GM12878 (cell line): ENCODE measurements around the gene NPC2. TPM values are rescaled to one million over a fixed set of nuclear protein-coding genes. Genes with fewer than 3 reads are reported as not detected.

Experiments used
- ATAC-seq: fragments of 200-7000 bp; cut with Tn5 transposase; 3 replicates; pipeline ENCODE4 v1.9.1; 2020; ENCODE audit warnings: mild to moderate bottlenecking, moderate library complexity
- BruUV-seq: library from RNA; stranded (reverse); fragments of 400-500 nt; replicated peaks from 2 replicates; lab custom pipeline; 2021; lab: Mats Ljungman, UMichigan
- CTCF ChIA-PET: fragments of 300-600 bp; sonication (Branson Sonifier 250); formaldehyde crosslinking; extraction: SDS; loops from one replicate; lab custom pipeline; 2021; ENCODE audit warnings: inconsistent platforms; lab: Yijun Ruan, JAX
- POLR2A ChIA-PET: fragments of 350-600 bp; formaldehyde crosslinking; extraction: SDS; loops from one replicate; lab custom pipeline; 2021; ENCODE audit warnings: inconsistent platforms; lab: Charles Lee
- RAD21 ChIA-PET: fragments of 300-600 bp; sonication (Branson Sonifier 250); formaldehyde crosslinking; loops from one replicate; lab custom pipeline; 2023; ENCODE audit warnings: antibody characterized with exemption; ENCODE audit not compliant: unreplicated experiment; lab: Charles Lee
- SMC1A ChIA-PET: fragments of 300-600 bp; sonication (Branson Sonifier 250); formaldehyde crosslinking; loops from one replicate; lab custom pipeline; 2023; ENCODE audit not compliant: unreplicated experiment, uncharacterized antibody; lab: Charles Lee
- DNase-seq: peaks from one replicate; pipeline ENCODE4 v3.0.0-alpha.2; 2011; ENCODE audit warnings: low read depth, low spot score
- FAIRE-seq: peaks from 3 replicates; lab custom pipeline; 2011; peaks lifted over from hg19 to GRCh38; lab: Jason Lieb, UNC
- H2AFZ ChIP-seq: 2 replicates; pipeline ENCODE4 v1.6.0; 2011; ENCODE audit warnings: low read depth, low read length, control low read depth; ENCODE audit not compliant: control insufficient read depth
- H3K27ac ChIP-seq: 2 replicates; pipeline ENCODE4 v1.5.1; 2011; ENCODE audit warnings: control low read depth; ENCODE audit not compliant: control insufficient read depth, insufficient read depth
- H3K27me3 ChIP-seq, 2 experiments: replicated peaks in 1 of 2; 2 replicates each; pipeline versions ENCODE4 v1.6.0 to v1.6.1; 2011; ENCODE audit warnings: low read length in 1 of 2; ENCODE audit not compliant: control insufficient read depth in 2 of 2, insufficient read depth in 2 of 2
- H3K36me3 ChIP-seq, 2 experiments: 2 replicates each; pipeline ENCODE4 v1.5.1; 2011; ENCODE audit warnings: low read length in 1 of 2; ENCODE audit not compliant: control insufficient read depth in 2 of 2, insufficient read depth in 2 of 2
- H3K4me1 ChIP-seq: 2 replicates; pipeline ENCODE4 v1.6.1; 2011; ENCODE audit warnings: mild to moderate bottlenecking, low read length, moderate library complexity, mixed read lengths; ENCODE audit not compliant: control insufficient read depth, insufficient read depth
- H3K4me2 ChIP-seq: 2 replicates; pipeline ENCODE4 v1.6.0; 2011; ENCODE audit warnings: control low read depth; ENCODE audit not compliant: control insufficient read depth, insufficient read depth
- H3K4me3 ChIP-seq: fragments of 200-600 bp; sonication (generic); 2 replicates; pipeline ENCODE4 v1.5.1; 2016
- H3K79me2 ChIP-seq: 2 replicates; pipeline ENCODE4 v1.6.0; 2011; ENCODE audit warnings: low read length; ENCODE audit not compliant: control insufficient read depth, insufficient read depth
- H3K9ac ChIP-seq: 2 replicates; pipeline ENCODE4 v1.8.0; 2011; ENCODE audit warnings: low read length, control low read depth, mixed read lengths; ENCODE audit not compliant: control insufficient read depth, insufficient read depth
- H3K9me3 ChIP-seq: replicated peaks from 3 replicates; pipeline ENCODE4 v1.5.1; 2011; ENCODE audit warnings: mild to moderate bottlenecking, low read length; ENCODE audit not compliant: control insufficient read depth, insufficient read depth
- H4K20me1 ChIP-seq: 2 replicates; pipeline ENCODE4 v1.6.0; 2011; ENCODE audit not compliant: control insufficient read depth, insufficient read depth
- BCL11A ChIP-seq: IDR thresholded peaks from 2 replicates; pipeline ENCODE4 v1.6.1; 2011; ENCODE audit warnings: low read depth, low read length
- EGR1 ChIP-seq, 2 experiments: IDR thresholded peaks; 1 replicate in 1 of 2; 2 replicates in 1 of 2; pipeline ENCODE4 v1.6.1; 2011 to 2012; ENCODE audit warnings: low read depth in 2 of 2, low read length in 2 of 2, borderline replicate concordance in 1 of 2, mild to moderate bottlenecking in 1 of 2, moderate library complexity in 1 of 2
- FOXK2 ChIP-seq: fragments of 450-650 bp; IDR thresholded peaks from 2 replicates; pipeline ENCODE4 v1.6.1; 2017; ENCODE audit warnings: mild to moderate bottlenecking, moderate library complexity
- JUND ChIP-seq: IDR thresholded peaks from 2 replicates; pipeline ENCODE4 v1.6.1; 2012; ENCODE audit warnings: low read depth, mild to moderate bottlenecking, low read length, improper control_type of control experiment, moderate library complexity
- LARP7 ChIP-seq: fragments of 450-650 bp; IDR thresholded peaks from 2 replicates; pipeline ENCODE4 v1.6.1; 2017; ENCODE audit warnings: mild to moderate bottlenecking
- MEF2A ChIP-seq: IDR thresholded peaks from 2 replicates; pipeline ENCODE4 v1.6.1; 2011; ENCODE audit warnings: low read depth, mild to moderate bottlenecking, low read length, moderate library complexity; ENCODE audit not compliant: insufficient read depth
- NR2C2 ChIP-seq: IDR thresholded peaks from 2 replicates; pipeline ENCODE4 v1.6.1; 2011; ENCODE audit warnings: borderline replicate concordance, low read depth; ENCODE audit not compliant: control insufficient read depth, insufficient read length
- RAD51 ChIP-seq: fragments of 450-650 bp; IDR thresholded peaks from 2 replicates; pipeline ENCODE4 v1.6.1; 2016; ENCODE audit warnings: moderate library complexity, mild to moderate bottlenecking, inconsistent platforms
- SKIL ChIP-seq: fragments of 450-650 bp; IDR thresholded peaks from 2 replicates; pipeline ENCODE4 v1.6.1; 2017; ENCODE audit warnings: mild to moderate bottlenecking, low read depth, inconsistent platforms; ENCODE audit not compliant: poor library complexity, severe bottlenecking
- STAT1 ChIP-seq: fragments of 450-650 bp; conservative IDR thresholded peaks from 2 replicates; pipeline ENCODE4 v1.6.1; 2014; ENCODE audit warnings: antibody characterized with exemption, mild to moderate bottlenecking
- WGBS: methylation state at CpG from one replicate; pipeline ENCODE4 v1.1.6; 2016; ENCODE audit warnings: low lambda C conversion rate; ENCODE audit not compliant: insufficient replicate concordance, insufficient coverage; ENCODE audit errors: missing lambda C conversion rate; 5-methylcytosine and 5-hydroxymethylcytosine counted together
- in situ Hi-C: fragments of 300-500 bp; cut with MboI; formaldehyde crosslinking; loops from 9 replicates; pipeline ENCODE4 v1.14.3; 2018; ENCODE audit warnings: mixed read lengths
- intact Hi-C: fragments of 100-400 bp; cut with micrococcal nuclease; formaldehyde crosslinking; loops from one replicate; pipeline ENCODE4 v1.14.2; 2022; ENCODE audit not compliant: unreplicated experiment
- polyA plus RNA-seq, 11 experiments: library from polyadenylated mRNA; depleted of rRNA in 4 of 11; unstranded in 6 of 11; stranded (reverse) in 5 of 11; fragments of >200 nt; fragmentation: Nextera tagmentation in 4 of 11; fragmentation: Illumina TruSeq in 1 of 11; extraction: Ambion mirVana in 4 of 11; extraction: Trizol in 1 of 11; gene quantifications; 1 replicate in 1 of 11; 2 replicates in 10 of 11; pipeline versions ENCODE4 v1.2.1 to v1.2.3, GENCODE V29; 2011 to 2016; ENCODE audit warnings: inconsistent platforms in 2 of 11, missing spikeins in 2 of 11, low read depth in 1 of 11
- total RNA-seq, 4 experiments: library from RNA; depleted of rRNA in 3 of 4; stranded (reverse); fragments of >200 nt in 3 of 4; fragmentation: Illumina TruSeq in 1 of 4; extraction: Trizol in 1 of 4; gene quantifications; 2 replicates each; pipeline versions ENCODE4 v1.2.1 to v1.2.3, GENCODE V29; 2013 to 2021

Gene NPC2
- total and polyA plus RNA-seq, 10 of the 15 experiments (the other 5 are each of a cell fraction or from before 2014, with no cell fraction given) = 29.5 to 109 (median 59.1) TPM

DNA sequence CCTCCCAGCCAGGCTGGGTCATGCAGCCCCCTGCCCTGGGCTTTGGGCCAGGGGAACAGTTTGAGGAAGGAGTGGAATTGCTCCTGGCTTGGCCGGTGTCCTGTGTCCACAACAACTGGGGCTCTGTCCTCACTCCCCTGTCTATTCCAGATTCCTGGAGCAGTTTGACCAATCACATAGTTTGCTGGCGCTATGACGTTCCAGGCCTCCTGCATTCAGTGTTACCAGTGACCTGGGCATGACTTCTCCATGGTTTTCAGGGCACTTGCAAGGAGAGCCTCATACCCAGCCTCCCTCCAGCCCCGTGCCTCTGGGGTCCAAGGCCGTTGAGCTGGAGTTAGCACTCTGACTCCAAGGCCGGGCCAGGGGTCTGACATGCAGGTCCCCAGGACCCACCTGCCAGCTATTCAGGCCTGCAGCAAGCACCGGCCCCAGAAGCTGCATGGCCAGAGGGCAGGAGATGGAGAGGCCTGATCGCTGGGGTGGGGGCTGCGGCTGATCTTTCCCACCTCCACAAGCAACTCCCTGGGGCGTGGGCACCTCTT lies 34.7 kb upstream of the NPC2 start:
- TF ChIP-seq MEF2A (no peak), BCL11A (no peak), NR2C2 (no peak), STAT1 (no peak), SKIL (no peak), RAD51 (no peak), FOXK2 (no peak), JUND (no peak), EGR1 (IDR thresholded peaks at IDR 0.05; ENCODE audit: borderline replicate concordance in 1 of 2, low read depth in 2 of 2, low read length in 2 of 2) (no peak), LARP7 (no peak)
- no TSS peak for BruUV-seq
- Histone ChIP-seq H3K27ac (no peak overlapping the region), H3K9ac (no peak overlapping the region), H3K4me1 (peaks cover 5% of the 10 kb centered on the region), H3K9me3 (no peaks in the 10 kb centered on the region), H3K4me2 (no peak overlapping the region), H4K20me1 (no peaks in the 10 kb centered on the region), H3K4me3 (no peak overlapping the region), H3K27me3 (no peaks in the 10 kb centered on the region; a peak in 1 of 4 replicates), H3K36me3 (no peaks in the 10 kb centered on the region), H3K79me2 (no peaks in the 10 kb centered on the region), H2AFZ (no peak overlapping the region)
- ChIA-PET CTCF (no interaction called here), RAD21 (no interaction called here), POLR2A (no interaction called here), SMC1A (no interaction called here)
- FAIRE-seq = no peak
- DNase-seq = no peak
- 24% methylated on average over 10 of the region's 10 CpGs for WGBS
- ATAC-seq = no peak
- intact Hi-C loops = no loop called here
- in situ Hi-C loops = no loop called here
